NCI-H2196 treated with DMSO at 0.1 percent for 48 hours (cell line): ENCODE data around the gene OCA2.

ENCODE experiments used
- DNase-seq: peaks from one replicate; lab custom pipeline; 2025; ENCODE audit not compliant: unreplicated experiment; lab: John Stamatoyannopoulos, UW

The OCA2 gene

GRCh38 chr15:28105224-28105791 is 6.2 kb upstream of the OCA2 start:
- no peak for DNase-seq

GRCh38 chr15:28104326-28104725 is 5.2 kb upstream of the OCA2 start:
- no peak for DNase-seq

- DNase-seq, result no peak
Observed at GRCh38 chr15:28103831-28104230, 4.7 kb upstream of the OCA2 start.

- no peak for DNase-seq
Observed at GRCh38 chr15:28101983-28102441, 2.9 kb upstream of the OCA2 start.

GRCh38 chr15:28101201-28101600 is 2.1 kb upstream of the OCA2 start:
- no peak for DNase-seq

- no peak for DNase-seq
Observed at GRCh38 chr15:28100516-28101195, 1.5 kb upstream of the OCA2 start.

GRCh38 chr15:28099555-28100140 is 533 bp upstream of the OCA2 start:
- no peak for DNase-seq

GRCh38 chr15:28098360-28098765 is 752 bp downstream of the OCA2 start:
- no peak for DNase-seq

- no peak for DNase-seq
Observed at GRCh38 chr15:28097656-28098359, 1.3 kb downstream of the OCA2 start.

- DNase-seq, result no peak
Observed at GRCh38 chr15:28096670-28097431, 2.3 kb downstream of the OCA2 start.

- DNase-seq, result no peak
Observed at GRCh38 chr15:28096411-28096669, 2.8 kb downstream of the OCA2 start.

- DNase-seq, result no peak
Observed at GRCh38 chr15:28094732-28095521, 4.2 kb downstream of the OCA2 start.

GRCh38 chr15:28093752-28094535 is 5.2 kb downstream of the OCA2 start:
- DNase-seq, result no peak

GRCh38 chr15:28091313-28091712 is 7.8 kb downstream of the OCA2 start:
- no peak for DNase-seq

GRCh38 chr15:28086175-28086703 is 12.9 kb downstream of the OCA2 start:
- DNase-seq, result no peak

- no peak for DNase-seq
Observed at GRCh38 chr15:28085489-28086174, 13.5 kb downstream of the OCA2 start.

GRCh38 chr15:28084547-28084946 is 14.6 kb downstream of the OCA2 start:
- no peak for DNase-seq

GRCh38 chr15:28082891-28083684 is 16.0 kb downstream of the OCA2 start:
- no peak for DNase-seq
